ENCODE results near the gene SIAH1.
"Not testable (repeated sequence)": the region's sequence is repeated elsewhere in the genome, so short reads cannot be mapped to it uniquely, and the experiment has no call there.

The SIAH1 gene, protein sequence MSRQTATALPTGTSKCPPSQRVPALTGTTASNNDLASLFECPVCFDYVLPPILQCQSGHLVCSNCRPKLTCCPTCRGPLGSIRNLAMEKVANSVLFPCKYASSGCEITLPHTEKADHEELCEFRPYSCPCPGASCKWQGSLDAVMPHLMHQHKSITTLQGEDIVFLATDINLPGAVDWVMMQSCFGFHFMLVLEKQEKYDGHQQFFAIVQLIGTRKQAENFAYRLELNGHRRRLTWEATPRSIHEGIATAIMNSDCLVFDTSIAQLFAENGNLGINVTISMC

DNA sequence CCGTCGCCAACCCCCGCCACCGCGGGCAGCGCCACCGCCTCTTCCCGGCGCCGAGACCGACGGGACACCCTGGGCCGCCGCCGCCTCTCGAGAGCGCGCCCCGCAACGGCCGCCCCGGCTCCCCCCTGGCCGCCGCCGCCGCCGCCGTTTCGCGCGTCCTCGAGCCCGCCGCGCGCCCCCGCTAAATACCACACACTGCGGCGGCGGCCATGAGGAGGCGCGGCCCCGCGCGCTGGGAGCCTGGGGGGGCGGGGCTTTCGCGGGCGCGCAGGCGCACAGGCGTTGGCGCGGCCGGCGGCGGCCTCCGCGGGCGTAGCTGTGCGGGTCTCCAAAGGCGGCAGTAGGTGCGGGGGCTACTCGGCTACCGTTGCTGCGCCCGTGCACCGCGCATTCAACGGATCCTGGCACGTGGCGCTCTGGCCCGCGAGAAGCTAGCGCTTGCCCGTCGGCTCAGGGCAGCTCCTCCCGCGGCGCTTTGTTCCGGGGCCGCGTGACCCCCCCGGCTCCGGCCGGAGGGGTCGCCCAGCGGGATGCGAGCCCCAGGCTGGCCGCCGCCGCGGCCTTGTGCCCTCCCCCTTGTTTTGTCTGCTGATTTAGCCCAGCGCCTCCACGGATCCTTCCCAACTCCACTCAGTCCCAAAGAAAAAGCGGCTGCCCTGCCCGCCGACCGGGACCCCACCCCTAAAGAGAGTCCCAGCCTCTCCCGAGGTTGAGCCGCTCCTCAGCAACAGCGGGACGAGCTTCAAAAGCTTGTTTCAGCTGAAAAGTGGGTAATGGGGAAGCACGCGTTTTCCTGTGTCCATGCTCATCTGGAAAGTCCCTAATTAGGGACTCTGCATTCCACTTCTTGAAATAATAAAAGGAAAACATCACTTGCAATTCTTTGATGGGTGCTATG lies at the start of gene SIAH1:
SIAH1 (minus strand) TSS at position 161 of the 898 bp plus-strand sequence. CDS start 22,985 bp downstream, outside the sequence.
- peak; percentile 65 to 92 (median 80) for DNase-seq (ENCODE audit: low read depth in 3 of 3, low spot score in 1 of 3)

DNA sequence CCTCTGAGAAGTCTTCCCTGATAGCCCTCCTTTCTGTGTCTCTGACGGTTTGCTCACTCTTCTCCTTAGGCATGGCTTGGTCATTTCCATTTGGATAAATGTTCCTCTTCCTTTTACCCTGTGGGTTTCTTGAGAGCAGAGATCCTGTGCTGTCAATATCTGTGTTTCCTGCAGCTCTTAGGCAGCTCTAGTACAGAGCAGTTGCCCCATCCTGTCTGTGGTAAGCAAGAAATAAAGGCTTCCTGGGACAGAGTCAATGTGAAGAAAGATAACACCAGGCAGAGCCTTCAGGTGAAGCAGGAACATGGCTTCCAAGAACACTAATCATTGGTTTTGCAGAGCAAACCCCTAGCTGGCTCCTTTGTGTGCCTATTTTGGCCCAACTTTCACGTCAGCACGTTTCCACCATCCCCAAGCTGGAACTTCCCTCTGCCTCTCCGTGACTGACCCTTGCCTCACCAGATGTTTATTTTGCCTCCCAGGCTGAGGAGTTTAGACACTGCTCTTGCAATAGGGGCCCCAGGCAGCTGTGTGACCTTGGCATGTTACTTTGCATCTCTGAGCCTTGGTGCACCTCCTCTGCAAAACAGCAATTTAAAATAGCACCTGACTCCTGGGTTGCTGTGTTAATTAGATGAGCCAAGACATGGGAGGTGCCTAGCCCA lies 49.6 kb upstream of the SIAH1 start:
- no peak for DNase-seq (ENCODE audit: low read depth in 3 of 3, low spot score in 1 of 3)

DNA sequence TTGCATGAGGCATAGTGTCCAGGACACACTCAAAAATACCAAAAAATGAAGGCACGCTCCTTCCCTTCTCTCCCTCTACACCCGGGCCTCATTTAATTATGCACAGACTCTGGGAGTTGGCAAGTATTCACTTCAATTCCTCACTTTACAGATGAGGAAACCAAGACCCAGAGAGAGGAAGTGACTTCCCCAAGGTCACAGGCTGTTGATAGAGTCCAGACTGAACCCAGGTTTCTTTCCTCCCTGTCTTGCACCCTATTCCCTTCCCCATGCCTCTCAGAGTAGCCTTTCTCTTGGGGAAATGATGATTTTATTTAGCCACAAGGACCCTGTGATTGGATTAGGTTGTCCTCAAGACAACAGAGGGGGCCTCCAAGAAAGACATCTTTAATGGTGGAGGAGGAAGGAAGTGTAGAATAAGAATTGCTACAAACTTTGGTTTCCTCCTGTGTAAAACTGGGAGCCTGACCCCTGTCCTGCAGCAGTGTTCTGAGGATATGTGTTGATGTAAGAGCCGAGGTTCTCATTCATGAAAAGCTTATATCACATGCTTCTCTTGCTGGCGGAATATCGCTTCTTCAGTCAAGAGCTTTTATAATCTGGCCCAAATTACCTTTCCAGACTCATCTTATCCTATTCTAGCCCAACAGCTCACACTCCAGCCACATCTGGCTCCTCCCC lies 48.8 kb upstream of the SIAH1 start:
- no peak for DNase-seq (ENCODE audit: low read depth in 3 of 3, low spot score in 1 of 3)

DNA sequence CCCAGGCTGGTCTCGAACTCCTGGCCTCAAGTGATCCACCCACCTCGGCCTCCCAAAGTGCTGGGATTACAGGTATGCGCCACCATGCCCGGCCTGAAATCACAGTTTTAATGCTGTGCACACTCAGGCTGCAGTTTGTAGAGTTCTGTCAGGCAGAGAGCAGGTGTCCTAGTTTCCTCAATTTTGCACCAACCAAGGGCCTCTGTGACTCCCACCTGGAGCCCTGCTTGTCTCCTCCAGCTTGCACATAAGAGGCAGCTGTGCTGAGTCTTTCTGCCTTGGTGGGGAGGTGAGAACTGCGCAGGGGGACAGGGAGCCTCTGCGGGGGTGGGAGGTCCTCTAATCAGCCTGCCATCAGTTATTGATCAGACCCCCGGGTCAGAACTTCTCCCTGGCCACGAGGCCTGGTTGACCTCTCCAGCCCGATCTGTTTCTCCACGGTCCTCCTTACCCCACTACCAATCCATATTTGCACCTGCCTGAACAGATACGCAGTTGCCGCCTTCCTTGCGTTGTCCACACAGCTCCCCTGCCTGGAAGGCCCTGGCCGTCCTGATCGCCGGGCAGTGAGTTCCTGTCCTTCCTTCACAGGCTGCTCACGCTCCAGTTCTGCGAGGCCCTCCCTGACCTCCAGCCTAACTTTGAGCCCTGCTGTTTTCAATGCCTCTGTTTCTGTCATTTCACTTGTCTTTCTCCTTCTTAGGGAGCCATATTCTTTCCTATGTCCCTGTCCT lies 48.1 kb upstream of the SIAH1 start:
- no peak for DNase-seq (ENCODE audit: low read depth in 3 of 3, low spot score in 1 of 3)

DNA sequence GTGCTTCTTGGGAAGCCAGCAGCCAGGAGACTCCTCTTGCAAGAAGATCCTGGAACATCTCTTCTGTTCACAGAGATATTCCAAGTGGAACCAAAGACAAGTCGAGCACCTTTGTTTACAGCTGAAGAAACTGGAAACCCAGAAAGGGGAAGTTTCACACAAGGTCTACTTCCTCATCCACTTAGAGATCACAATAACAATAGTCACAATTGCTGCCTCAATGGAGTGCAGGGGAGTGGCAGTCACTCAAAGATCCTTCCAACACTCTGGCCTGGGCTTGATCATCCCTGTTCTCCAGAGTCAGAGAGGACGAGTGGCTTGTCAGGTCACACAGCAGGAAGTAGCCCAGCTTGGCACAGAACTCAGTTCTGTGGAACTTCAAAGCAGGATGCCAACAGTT lies 46.9 kb upstream of the SIAH1 start:
- DNase-seq (ENCODE audit: low read depth in 3 of 3, low spot score in 1 of 3), result no peak

DNA sequence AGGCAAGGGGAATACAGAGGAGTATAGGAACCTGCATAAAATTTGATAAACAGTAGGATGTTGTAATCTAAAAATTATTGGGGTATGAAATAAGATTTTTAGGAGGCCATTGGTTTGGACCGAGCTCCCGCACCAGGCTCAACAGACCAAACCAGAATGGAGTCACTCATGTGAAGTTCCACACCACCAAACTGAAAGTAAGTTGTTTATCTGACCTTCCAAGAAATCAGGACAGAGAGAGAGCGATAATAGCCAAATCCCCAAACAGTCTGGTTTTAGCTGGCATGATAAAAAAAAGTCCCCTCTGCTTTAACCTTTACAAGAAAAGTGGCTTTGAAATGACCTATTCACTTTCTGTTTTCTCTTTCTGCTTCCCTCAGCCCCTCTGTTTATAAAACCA lies 45.7 kb upstream of the SIAH1 start:
- DNase-seq (ENCODE audit: low read depth in 3 of 3, low spot score in 1 of 3), result no peak

DNA sequence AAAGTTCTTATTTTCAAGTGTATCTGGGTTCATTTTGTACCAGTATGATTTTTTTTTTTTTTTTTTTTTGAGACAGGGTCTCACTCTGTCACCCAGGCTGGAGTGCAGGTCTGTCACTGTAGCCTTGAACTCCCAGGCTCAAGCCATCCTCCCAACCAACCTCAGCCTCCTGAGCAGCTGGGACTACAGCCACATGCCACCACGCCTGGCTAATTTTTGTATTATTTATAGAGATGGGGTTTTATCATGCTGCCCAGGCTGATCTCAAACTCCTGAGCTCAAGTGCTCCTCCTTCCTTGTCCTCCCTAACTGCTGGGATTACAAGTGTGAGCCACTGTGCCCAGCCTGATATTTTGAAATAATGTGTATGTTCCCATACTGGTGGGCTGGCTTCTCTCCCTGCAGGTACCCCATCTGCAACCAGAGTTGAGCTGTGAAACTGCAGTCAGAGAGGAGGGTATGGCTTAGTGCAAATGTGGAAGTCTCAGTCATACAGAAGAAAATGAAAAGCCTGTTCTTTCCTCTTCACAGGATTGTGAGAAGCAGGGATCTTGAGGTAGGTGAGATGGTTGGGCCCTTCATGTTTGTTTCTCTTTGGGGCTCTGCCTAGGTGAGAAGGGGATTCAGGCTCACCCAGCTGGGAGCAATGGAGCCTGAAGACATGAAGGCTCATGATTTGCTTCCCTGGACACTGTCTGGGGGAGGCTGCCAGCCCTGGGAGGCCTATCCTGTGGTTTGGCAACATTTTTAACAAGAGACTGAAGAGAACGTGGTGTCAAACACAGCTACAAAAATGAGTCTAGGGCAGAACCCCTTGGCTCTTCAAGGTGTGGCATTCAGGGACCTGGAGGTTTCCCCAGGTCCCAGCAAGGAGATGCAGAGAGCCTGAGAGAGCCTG lies 41.3 kb upstream of the SIAH1 start:
- DNase-seq (ENCODE audit: low read depth in 3 of 3, low spot score in 1 of 3), result no peak

DNA sequence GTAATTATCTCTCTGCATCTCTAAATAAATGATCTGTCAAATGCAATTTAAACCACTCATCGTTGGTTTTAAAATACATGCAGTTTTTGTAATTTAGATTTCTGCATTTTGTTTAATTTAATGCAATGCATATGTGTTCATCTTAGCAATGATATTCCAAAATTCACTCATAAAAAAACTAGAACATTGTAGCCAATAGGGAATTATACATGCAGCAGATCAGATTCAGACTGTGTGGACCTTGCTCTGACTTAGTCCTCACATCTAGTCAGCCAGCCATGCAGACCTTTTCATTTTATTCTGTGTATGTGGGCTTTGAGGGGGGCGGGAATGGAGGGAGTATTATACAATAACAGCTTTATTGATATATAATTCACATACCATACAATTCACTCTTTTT lies 37.3 kb upstream of the SIAH1 start:
- no peak for DNase-seq (ENCODE audit: low read depth in 3 of 3, low spot score in 1 of 3)

DNA sequence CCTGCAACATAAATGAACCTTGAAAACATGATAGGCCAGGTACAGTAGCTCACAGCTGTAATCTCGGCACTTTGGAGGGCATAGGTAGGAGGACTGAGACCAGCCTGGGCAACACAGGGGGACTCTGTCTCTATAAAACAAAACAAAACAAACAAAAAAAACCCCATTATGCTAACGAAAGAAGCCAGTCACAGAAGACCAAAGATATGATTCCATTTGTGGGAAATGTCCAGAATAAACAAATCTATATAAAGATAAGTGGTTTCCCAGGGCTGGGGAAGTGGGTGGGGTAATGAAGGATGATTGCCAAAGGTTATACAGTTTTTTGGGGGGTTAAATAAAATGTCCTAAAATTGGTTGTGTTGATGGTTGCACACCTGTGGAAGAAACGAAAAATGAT lies 36.5 kb upstream of the SIAH1 start:
- no peak for DNase-seq (ENCODE audit: low read depth in 3 of 3, low spot score in 1 of 3)

DNA sequence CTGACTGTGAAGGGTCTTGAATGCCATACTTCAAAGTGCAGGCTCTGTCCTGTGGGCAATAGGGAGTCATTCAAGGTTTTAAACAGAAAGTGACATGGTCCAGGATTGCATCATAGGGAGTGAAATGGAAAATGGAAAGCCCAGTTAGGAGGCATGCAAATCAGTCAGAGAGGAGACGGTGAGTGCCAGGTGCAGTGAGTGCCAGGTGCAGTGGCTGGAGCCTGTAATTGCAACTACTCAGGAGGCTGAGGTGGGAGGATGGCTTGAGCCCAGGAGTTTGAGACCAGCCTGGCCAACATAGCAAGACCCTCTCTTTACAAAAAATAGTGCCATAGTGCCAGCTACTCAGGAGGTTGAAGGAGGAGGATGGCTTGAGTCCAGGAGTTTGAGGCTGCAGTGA lies 35.2 kb upstream of the SIAH1 start:
- no peak for DNase-seq (ENCODE audit: low read depth in 3 of 3, low spot score in 1 of 3)

DNA sequence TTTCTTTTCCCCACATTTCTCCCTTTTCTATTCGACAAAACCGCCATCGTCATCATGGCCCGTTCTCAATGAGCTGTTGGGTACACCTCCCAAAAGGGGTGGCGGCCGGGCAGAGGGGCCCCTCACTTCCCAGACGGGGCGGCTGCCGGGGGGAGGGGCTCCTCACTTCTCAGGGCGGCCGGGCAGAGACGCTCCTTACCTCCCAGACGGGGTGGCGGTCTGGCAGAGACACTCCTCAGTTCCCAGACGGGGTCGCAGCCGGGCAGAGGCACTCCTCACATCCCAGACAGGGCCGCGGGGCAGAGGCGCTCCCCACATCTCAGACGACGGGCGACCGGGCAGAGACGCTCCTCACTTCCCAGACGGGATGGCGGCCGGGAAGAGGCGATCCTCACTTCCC lies 31.4 kb upstream of the SIAH1 start:
- DNase-seq (ENCODE audit: low read depth in 3 of 3, low spot score in 1 of 3), result not testable (repeated sequence)

DNA sequence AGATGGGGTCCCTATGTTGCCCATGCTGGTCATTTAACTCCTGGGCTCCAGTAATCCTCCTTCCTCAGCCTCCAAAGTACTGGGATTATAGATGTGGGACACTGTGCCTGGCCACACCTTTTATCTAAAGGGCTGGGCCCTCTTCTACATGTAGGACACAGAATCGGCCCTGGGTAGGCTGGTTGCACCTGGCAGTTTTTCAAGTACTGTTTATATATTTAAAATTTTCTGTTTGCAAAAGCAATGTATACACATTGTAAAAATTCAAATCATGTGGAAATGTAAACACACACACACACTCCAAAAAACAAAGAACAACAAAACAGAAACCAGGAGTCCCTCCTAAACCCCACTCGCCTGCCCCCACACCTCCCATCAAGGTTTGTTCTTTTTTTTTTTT lies 28.1 kb upstream of the SIAH1 start:
- DNase-seq (ENCODE audit: low read depth in 3 of 3, low spot score in 1 of 3), result no peak

DNA sequence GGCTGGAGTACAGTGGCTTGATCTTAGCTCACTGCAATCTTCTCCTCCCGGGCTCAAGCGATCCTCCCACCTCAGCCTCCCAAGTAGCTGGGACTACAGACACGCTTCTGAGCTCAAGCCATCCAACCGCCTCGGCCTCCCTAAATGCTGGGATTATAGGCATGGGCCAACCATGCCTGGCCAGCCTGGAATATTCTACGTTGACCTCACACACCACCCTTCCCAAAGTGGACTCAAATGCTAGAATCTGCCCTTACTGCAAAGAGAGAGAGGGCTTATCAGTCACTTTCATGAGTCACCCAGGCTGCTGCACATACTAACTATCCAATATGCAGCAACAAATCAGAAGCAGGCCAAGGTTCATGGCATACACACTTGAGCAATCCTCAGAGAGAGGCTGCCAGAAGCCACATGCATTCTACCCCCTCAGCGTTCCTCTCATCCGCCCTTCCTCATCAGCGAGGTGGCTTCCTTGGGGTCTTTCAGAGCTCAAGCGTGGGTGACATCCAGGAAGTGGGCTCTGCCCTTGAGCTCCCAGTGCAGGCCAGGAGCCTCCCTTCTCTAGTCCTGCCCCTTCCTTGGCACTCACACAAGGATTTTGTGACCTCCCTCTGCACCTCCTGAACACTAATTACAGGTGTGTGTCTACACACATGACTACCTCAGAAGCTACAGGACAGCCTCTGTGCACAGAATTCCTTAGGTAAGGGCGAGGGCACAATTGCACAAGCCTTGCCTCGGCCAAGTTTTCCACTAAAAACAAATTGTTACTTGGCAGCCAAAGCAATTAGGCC lies 24.8 kb upstream of the SIAH1 start:
- no peak for DNase-seq (ENCODE audit: low read depth in 3 of 3, low spot score in 1 of 3)

DNA sequence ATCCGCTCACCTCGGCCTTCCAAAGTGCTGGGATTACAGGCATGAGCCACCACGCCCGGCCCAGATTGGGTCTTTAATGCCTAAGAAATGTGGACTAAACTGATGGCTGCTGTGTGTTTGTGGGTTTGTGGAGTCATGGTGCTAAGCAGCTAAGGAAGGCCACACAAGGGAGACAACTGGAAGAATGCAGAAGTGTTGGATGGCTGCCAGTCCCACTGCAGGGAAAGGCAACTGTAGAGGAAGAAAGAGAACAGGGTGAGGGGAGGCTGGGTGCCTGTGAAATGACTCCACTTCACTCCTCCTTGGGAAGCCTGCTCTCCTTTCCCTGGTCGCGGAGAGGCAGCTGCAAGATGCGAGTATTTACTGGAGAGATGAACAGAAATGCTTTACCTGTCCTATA lies 23.5 kb upstream of the SIAH1 start:
- DNase-seq (ENCODE audit: low read depth in 3 of 3, low spot score in 1 of 3), result no peak

DNA sequence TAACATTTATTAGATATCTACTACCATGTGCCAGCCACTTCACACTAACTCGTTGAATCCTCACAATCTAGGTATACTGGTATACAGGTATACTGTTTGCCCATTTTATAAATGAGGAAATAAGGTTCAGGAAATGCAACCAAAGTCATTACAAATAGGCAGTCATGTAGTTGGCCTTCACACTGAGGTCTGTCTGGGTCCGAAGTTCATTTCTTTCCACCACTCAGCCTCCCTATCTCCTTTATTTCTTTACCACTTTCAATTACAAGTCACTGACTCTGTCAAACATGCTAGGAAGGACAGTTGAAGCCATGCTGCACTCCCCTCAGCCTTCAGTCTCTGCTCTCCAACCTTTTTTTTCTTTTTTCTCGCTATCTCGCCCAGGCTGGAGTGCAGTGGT lies 20.7 kb upstream of the SIAH1 start:
- DNase-seq (ENCODE audit: low read depth in 3 of 3, low spot score in 1 of 3), result no peak

DNA sequence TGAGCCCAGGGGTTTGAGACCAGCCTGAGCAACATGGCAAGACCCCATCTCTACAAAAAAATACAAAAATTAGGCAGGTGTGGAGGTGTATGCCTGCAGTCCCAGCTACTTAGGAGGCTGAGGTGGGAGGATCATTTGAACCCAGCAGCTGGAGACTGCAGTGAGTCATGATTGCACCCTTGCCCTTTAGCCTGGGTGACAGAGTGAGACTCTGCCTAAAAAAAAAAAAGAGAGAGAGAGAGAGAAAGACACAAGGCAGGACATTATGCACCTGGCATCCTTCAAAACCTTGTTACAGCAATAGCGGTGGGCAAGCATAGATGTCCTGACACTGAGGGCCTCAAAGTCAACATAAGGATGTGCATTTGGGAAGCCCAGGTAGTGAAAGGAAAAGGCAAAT lies 19.9 kb upstream of the SIAH1 start:
- DNase-seq (ENCODE audit: low read depth in 3 of 3, low spot score in 1 of 3), result no peak

DNA sequence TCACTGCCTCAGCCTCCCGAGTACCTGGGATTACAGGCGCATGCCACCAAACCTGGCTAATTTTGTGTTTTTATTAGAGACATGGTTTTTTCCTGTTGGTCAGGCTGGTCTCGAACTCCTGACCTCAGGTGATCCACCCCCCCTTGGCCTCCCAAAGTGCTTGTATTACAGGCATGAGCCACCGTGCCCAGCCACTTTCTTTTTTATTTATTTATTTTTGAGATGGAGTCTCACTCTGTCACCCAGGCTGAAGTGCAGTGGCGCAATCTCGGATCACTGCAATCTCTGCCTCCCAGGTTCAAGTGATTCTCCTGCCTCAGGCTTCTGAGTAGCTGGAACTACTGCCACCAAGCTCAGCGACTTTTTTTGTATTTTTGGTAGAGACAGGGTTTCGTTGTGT lies 17.3 kb upstream of the SIAH1 start:
- DNase-seq (ENCODE audit: low read depth in 3 of 3, low spot score in 1 of 3), result not testable (repeated sequence)

DNA sequence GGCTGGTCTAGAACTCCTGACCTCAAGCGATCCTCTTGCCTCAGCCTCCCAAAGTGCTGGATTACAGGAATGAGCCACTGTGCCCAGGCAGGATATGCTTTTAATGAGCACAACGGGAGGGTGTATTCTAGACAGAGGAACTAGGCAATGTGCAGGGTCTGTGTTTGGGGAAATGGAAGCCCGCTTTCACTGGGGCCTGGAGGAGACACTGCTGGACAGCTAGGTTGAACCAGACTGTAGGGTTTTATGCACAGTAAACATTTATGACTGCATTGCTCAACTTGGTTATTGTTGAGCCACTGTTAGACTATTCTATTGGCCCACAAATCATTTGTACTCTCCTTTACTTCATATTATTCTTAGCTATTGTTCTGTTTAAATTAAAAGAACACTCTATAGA lies 10.2 kb upstream of the SIAH1 start:
- DNase-seq (ENCODE audit: low read depth in 3 of 3, low spot score in 1 of 3), result no peak

DNA sequence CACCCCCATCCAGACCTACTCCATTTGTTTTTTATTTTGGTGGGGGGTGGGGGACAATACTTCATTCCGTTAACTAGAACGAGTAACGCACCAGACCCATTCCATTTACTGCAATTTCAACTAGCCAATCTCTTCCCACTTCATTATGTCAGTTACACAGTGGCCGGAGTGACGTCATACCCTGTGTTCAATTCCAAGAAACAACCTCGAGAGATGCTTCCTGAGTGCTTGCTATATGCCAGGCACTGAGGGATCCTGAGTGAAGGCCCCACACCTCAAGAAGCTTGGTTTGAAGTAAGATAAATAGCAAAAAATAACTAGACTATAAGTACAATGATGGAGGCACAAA lies 9.1 kb upstream of the SIAH1 start:
- no peak for DNase-seq (ENCODE audit: low read depth in 3 of 3, low spot score in 1 of 3)
